HG03460 (cell line): ENCODE measurements around the gene TMEM94.

Source experiments
- ATAC-seq: cut with Tn5 transposase; IDR thresholded peaks from one replicate; pipeline ENCODE4 v1.9.1; 2021; ENCODE audit not compliant: unreplicated experiment

TMEM94 gene

DNA sequence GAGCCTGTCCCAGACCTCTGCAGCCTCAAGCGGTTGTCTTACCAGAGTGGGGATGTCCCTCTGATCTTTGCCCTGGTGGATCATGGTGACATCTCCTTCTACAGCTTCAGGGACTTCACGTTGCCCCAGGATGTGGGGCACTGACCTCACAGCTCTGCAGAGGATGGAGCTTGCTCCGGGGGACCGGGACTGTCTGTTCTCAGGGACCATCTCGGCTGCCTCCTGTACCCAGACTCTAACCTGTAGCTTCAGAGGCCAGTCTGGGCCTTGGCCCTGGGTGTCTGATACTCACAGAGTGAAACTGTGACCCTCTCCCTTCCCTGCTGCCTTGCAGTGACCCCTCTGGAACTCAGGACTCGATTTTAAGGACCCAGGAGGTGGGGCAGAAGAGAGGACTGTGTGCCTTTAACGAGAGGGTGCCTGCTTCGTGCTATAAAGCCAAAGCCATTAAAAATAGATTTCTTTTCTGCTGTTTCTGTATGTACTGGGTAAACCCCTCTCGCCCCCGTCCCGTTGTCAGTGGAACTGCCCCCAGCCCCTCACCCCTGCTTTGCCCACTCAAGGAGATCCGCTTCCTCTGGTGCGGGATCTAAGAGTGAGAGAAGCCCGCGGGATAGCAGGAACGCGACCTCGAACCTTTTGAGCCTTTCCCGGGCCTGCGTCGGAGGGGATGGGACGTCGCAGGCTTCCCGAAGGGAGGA, 68.0 kb downstream of the TMEM94 start:
- no peak for ATAC-seq

DNA sequence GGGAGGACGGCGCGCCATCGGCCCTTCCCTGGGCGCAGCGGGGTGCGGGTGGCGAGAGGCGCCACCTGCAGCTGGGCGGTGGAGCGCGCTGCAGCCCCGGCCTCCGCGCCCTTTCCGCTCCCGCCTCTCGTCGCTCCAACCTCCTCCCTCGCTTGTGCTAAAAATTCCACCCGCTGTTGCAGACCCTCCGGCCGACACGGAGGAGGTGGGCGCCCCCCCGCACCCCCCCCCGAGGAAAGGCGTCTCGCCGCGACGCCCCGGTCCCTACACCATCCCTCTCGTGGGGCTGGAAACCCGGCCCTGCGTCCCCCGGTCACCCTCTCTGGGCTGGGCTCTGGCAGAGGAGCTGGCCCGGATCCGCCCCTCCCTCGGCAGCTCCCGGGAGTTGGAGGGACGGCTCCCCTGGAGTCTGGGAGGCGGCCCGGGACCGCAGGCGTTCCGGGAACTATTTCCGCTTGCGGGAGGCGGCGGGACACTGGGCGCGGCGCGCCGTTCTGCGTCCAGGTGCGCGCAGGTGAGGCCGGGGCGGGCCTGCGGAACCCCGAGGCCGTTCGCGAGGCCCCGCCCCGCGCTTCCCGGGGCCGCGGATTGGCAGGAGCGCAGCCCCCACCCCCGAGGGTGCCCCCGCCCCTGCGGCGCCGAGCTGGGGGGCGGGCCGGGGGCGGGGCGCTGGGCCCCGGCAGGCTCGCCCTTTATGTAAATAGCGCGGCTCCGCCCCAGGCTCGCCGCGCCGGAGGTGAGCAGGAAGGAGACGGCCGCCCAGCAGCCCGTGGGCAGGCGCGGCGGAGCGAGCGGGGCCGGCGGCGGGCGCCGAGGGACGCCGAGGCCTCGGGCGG, 68.8 kb downstream of the TMEM94 start, which contains the start of gene LLGL2:
Gene LLGL2 (plus strand): TSS at position 728 of the 836 bp plus-strand sequence. CDS start 17,730 bp downstream, outside the sequence.
- peak; percentile 87 for ATAC-seq

DNA sequence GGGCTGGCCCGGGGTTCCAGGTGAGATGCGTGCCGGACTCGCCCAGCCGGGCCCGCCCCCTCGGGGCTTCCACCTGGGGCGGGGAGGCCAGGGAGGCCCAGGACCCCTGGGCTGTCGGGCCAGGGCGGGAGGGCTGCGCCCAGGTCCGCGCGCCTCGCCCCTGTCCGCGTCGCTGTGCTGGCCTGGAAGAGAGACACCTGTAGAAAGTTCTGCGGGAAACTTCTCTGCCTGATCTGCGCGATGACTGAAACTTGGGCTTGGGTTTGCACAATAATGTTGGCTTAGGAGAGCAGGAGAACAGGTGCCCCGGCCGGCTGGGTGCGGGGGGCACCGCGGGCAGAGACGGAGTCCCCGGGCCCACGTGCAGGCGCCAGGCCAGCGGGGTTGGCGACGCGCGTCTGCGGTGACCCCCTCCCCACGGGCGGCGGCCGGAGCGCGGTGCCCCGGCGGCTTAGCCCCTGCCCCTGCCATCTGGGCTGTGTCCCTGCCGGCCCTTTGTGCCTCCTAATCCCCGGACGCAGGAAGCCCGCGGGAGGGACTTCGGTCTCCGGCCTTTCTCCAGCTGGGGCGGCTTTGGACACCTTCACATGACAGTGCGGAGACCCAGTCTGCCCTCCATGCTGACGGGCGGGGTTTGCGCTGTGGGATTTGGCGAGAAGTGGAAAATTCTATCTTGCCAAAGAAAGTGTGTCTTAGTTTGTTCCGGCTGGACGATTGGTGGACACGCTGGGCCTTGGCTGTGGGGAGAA, 69.5 kb downstream of the TMEM94 start:
- no peak for ATAC-seq

DNA sequence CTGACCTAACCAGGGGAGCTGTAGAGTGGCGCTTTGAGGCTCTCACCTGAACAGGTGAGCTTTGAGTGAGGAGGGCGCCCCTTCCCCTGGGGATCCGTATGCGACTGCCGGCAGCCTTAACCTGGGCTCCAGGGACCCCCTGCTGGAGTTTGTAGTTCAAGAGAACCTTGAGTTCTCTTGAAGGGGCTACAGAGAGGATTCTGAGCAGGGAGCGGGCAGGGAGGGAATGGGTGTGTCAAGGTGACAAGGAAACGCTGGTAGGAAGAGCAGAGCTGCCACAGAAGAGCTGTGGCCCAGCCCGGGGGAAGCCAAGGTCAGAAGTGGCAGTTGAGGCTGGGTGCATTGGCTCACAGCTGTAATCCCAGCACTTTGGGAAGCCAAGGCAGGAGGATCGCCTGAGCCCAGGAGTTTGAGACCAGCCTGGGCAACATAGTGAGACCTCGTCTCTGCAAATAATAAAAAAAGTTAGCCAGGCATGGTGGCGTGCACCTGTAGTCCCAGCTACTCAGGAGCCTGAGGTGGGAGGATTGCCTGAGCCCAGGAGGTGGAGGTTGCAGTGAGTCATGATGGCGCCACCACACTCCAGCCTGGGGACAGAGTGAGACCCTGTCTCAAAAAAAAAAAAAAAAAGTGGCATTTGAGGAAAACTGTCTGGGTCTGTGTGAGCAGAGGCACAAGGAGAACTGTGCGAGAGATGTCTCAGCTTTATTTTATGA, 70.3 kb downstream of the TMEM94 start:
- ATAC-seq = no peak

DNA sequence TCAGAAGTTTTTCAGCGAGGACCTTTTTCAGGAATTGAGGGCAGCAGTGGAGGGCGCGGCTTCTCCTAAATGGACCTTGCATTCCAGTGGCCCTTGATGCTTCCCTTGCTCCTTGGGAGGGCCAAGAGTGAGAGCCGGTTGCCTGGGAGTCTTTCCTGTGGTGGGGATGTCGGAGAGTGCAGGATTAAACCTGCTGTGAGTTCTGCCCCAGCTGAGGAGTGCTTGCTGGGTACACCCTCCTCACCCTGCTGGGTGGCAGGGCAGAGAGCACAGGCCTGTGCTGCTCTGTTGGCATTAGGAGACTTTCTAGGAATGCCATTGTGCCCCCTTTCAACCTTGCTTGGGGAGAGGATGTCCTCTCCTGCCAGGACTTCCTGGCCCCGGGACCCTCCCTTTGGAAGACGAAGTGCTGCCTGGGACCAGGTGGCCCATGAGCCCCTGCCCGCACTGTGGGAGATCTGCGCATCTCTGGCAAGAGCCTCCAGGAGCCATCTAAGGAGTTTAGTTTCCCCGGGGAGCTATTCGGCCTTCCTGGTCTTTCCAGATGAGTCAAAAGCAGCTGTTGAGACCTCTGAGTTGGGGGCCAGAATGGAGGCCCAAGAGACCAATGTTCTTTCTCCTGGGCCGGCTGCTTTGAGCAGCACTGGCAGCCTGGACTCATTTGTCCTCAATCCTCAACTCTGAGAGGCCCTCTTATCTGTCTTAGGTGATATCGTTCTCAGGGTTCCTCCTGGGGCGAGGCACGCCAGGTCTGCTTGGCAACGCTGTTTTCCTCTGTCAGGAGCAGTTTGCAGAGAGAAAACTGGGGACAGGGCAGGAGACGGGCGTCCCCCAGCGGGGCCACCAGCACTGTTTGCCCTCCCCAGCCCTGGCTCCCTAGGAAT, 74.6 kb downstream of the TMEM94 start:
- ATAC-seq = no peak

DNA sequence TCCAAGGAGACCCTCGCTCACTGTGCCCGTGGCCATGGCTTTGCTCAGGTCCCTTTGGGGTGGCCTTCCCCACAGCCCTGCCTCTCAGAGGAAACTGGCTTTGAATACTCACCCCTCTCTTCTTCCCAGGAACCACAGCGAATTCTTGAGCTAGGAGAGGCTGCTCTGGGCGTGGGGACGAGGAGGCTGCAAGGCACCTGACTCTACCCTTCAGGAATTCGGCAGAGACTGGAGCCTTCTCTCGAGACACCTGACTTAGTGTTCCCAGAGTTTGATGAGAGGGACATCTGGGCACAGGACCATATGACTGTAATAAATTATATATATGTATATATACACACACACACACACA, 75.3 kb downstream of the TMEM94 start:
- no peak for ATAC-seq

DNA sequence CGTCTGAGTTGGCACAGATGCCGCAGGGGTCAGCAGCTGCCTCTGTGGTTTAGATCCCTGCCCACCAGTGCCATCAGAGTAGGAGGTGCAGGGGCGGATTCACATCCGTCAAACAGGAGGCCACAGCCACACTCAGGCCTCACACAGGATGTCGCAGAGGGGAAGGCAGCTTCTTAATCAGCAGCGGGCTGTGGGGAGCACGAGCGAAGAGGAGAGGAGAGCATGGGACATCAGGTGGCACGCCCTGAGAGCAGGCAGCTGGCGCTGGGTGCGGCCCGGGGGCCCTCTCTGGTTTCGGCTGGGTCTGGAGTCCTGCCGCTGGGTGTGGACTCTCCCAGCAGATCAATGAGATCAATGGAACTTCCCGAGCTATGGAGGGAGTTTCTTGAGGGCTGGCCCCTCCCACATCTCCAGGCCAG, 78.7 kb downstream of the TMEM94 start:
- ATAC-seq = no peak

DNA sequence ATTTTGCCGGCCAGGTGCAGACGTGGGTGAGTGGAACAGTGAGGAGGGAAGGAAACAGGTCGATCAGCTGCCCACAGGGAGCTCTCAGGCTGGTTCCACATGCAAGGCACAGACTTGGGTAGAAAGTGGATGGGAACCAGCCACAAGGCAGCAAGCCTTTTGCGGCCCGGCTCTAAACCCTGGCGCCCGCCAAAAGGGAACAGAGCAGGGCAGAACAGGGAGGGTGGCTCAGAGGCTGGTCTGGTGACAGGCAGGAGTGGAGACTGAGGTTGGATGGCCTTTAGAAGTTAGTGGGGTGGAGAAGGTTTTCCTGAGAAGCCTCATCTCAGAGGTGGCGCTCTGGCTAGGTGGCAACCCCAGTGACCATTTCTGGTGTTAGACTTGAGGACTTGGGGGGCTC, 79.4 kb downstream of the TMEM94 start:
- ATAC-seq = no peak

DNA sequence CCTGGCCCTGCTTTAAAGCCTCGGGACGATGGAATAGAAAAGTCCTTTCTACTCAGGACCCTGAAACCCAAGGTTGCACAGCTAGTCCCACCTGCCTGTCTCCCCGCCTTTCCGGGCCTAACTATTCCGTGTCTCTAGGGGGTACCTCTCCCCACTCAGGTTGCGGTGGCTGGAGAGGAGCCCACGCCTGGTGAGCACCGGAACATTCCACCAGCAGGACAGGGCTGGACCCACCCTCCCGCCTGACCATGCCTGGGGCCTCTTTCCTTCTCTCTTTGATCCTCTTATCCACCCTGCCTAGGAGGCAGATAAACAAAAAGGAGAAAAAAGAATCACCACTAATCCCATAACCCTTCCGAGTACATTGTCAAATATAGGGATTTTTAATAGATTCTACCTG, 79.9 kb downstream of the TMEM94 start:
- ATAC-seq = no peak

DNA sequence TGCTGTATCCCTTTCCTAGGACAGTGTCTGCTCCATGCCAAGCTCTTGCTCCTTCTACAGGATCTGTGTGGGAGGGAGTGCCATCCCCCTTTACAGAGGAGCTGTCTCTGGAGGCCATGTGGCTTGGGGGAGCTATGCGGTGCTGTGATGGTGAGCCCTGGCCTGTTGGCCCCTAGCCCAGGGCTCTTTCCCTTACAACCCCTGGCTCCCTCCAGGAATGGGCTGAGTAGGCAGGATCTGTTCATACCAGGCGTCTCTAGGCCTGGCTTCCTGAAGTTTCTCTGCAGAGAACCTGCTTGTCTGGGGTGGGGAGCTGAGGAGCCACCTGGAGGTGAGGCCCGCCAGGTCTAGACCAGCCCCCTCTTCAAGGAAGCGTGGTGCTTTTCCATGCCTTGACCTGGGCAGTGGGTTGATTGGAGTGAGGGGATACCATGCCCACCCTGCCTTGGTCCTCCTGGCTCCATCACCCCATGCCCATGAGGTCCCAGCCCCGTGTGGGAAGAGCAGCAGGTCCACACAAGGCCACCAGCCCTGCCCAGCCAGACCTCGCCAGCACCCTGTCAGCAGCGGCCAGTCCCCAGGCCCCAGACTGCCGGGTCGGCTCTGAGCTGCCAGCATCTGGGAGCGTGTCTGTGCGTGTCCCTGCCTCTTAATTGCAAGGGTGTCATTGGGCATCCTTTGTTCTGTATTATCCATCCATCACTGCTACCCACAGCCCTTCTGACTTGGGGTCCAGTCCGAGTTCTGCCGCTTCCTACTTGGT, 83.7 kb downstream of the TMEM94 start:
- no peak for ATAC-seq

DNA sequence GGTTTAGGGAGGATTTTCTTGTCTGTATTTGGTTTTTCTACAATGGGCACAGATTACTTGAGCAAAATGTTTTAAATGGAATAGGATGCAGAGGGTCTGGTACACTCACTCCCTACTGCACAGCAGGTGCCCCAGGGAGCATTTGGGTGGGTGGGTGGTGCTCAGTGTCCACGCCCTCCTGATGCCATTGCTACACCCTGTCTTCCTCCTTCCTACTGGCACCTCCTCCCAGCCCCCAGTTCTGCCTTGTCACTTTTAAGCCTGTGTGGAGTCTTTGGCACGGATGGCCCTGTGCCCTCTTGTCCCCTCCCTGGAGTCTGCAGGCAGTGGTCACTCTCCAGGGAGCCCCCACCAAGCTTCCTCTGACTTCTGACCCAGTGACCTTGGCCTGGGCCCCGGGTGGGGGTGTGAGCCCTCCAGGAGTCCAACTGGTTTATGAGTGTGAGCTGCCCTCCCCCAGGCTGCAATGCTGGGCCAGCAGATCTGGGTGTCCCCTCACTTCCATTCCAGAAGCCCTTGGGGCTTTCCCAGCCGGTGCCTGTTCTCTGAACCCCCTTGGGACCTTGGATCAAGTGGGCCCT, 84.6 kb downstream of the TMEM94 start:
- ATAC-seq = no peak

DNA sequence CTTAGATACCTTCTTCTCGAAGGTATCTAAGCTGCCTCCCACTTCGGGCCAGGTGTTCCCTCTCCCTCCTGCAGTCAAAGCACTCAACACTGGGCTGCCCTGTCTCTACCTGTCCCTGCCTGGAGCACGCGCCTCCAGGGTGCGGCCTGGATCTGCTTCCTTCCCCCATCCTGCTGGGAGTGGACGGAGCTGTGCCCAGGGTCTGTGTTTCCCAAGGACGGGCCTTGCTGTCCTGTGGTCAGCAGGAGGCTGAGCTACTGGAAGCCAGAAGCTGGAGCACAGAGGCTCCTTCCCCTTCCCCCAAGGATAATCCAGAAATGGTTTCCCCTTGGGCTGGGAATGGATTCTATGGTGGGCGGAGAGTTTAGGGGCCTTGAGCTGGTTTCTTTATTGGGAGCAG, 85.8 kb downstream of the TMEM94 start:
- ATAC-seq = no peak

DNA sequence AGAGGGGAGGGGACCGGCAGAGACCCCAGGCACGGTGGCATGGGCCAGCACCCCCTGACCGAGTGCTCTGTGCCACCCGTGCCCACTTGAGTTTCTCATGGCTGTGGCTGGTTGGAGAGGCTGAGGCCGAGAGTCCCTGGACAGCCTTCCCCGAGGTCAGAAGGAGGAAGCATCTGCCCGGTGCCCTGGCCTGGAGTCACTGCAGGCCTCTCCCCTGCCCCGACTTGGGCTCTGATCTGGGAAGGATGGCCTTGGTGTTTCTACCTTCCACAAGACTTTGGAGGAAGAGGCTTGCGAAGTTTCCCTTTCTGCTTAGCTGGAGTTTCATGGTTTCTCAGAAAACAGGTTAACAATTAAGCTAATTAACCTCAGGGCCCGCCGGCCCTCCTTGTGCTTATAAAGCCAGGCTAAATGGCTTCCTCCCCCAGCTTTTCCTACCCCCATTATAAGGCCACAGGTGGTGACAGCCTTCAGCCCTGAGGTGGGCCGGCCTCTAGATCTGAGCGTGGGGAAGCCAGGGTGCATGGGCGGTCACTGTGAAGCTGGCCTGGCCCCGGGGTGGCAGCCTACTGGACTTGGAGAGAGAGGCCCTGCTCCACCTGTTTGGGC, 86.4 kb downstream of the TMEM94 start:
- no peak for ATAC-seq

DNA sequence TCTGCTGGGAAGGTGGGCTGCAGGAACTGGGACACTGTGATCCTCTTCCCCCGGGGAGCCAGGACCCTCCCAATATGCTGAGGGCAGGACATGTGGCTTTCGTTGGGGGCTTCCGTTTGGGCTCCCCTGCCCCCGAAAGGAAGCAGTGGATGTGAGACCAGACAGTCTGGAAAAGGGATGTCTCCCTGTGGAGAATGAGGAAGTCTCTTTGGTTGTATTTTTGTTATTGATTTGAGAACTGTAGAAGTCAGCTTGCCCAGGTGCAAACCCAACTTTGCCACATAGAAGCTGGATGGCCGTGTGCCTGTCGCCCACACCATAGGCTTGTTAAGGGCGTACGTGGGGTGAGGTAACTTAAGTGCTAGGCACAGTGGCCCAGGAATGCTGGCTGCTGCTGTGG, 87.8 kb downstream of the TMEM94 start:
- ATAC-seq = no peak

DNA sequence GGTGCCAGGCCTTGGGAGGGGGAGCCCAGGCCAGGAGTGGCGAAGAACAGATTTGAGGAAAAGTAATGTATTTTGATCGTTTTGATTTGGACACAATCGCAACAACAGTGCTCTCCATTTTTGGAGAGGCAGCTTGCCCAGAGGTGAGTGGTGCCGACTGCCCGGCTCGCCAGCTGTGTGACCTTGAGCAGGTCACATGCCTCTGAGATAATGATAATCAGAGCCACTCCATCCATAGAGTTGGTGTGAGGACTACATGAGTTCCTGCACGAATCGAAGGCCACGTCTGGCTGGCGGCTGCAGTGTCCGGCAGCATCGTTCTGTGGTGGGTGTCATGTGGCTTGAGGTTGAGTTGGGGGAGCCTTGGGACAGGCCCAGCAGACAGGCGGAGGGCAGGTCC, 89.7 kb downstream of the TMEM94 start:
- ATAC-seq = no peak

DNA sequence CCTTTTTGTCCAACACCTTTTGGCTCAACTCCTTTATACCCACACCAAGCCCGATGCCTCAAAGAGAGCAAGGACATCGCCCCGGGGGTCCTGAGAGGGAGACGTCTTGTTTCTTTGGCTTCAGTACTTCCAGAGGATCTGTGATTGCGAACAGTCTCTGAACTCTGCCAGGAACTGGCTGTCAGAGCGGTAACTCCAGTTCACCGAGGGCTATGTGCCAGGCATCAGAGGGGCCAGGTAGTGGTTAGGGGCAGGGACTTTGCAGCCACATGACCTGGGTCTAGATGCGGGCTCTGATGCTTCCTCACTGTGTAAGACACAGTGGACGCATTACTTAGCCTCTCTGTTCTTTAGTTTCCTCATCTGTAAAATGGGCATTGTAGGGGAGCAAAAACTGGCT, 90.7 kb downstream of the TMEM94 start:
- ATAC-seq = no peak

DNA sequence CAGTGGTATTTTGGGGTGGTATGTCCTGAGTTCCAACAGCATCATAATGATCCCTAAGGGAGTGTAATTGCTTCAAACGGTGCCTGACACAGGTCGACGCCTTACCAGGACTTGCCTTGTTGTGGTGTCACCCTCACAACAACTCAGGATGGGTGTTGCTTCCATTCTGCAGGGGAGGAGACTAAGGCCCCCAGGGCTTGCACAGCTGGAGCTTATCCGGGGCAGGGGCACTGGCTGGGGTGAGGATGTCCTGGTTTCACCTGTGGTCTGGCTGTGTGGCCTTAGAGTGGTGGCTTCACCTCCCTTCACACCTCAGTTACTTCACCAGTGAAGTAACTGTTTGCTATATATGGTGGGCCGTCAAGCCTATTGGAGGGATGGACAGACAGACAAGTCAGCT, 92.4 kb downstream of the TMEM94 start:
- no peak for ATAC-seq
